Liver (tissue), 9 donors: ENCODE results near the gene OR9G1. TPM values are rescaled to one million over a fixed set of nuclear protein-coding genes. Genes with fewer than 3 reads are reported as not detected.

Experiments used
- DNase-seq: peaks from one replicate; pipeline ENCODE4 v3.0.0-alpha.2; 2017; ENCODE audit warnings: low spot score
- H3K27ac ChIP-seq, 2 donors: one replicate each; pipeline ENCODE4 v1.7.0; 2013; ENCODE audit warnings: inconsistent platforms in 2 of 2, low read length in 2 of 2, control low read depth in 1 of 2, low read depth in 1 of 2, mild to moderate bottlenecking in 1 of 2
- H3K27me3 ChIP-seq, 4 donors: one replicate each; pipeline versions ENCODE4 v1.6.1 to v1.7.0; 2013; ENCODE audit warnings: low read length in 3 of 4, inconsistent platforms in 1 of 4, mild to moderate bottlenecking in 1 of 4, moderate library complexity in 1 of 4; ENCODE audit not compliant: control insufficient read depth in 4 of 4, insufficient read depth in 4 of 4
- H3K36me3 ChIP-seq, 4 donors: one replicate each; pipeline versions ENCODE4 v1.6.1 to v1.7.0; 2013; ENCODE audit warnings: low read length in 3 of 4, mild to moderate bottlenecking in 3 of 4, low read depth in 1 of 4, moderate library complexity in 1 of 4; ENCODE audit not compliant: control insufficient read depth in 4 of 4, insufficient read depth in 3 of 4
- H3K4me1 ChIP-seq, 4 donors: one replicate each; pipeline versions ENCODE4 v1.6.1 to v1.7.0; 2013; ENCODE audit warnings: low read length in 3 of 4, mild to moderate bottlenecking in 3 of 4, moderate library complexity in 1 of 4; ENCODE audit not compliant: control insufficient read depth in 4 of 4, insufficient read depth in 4 of 4
- H3K4me3 ChIP-seq, 3 donors: one replicate each; pipeline versions ENCODE4 v1.6.1 to v1.7.0; 2013; ENCODE audit warnings: low read length in 3 of 3, control low read depth in 1 of 3, low read depth in 1 of 3, mild to moderate bottlenecking in 1 of 3
- H3K9ac ChIP-seq, 2 donors: one replicate each; pipeline ENCODE4 v1.7.0; 2013; ENCODE audit warnings: low read length in 2 of 2, mild to moderate bottlenecking in 2 of 2, moderate library complexity in 2 of 2, control low read depth in 1 of 2, low read depth in 1 of 2
- H3K9me3 ChIP-seq, 4 donors: one replicate each; pipeline versions ENCODE4 v1.6.1 to v1.7.0; 2013; ENCODE audit warnings: low read length in 3 of 4; ENCODE audit not compliant: control insufficient read depth in 4 of 4
- ATF3 ChIP-seq: IDR thresholded peaks from 2 replicates; pipeline ENCODE4 v1.6.1; 2016; ENCODE audit warnings: antibody characterized with exemption
- CTCF ChIP-seq: fragments of 150-350 bp; IDR thresholded peaks from 2 replicates; pipeline ENCODE4 v1.5.1; 2017; ENCODE audit warnings: improper control_type of control experiment, low read depth, low read length; ENCODE audit not compliant: missing input control
- EGR1 ChIP-seq, 2 donors: IDR thresholded peaks; 2 replicates each; pipeline ENCODE4 v1.6.1; 2016 to 2018; ENCODE audit warnings: antibody characterized with exemption in 2 of 2, low read depth in 2 of 2
- FOXA1 ChIP-seq: IDR thresholded peaks from 2 replicates; pipeline ENCODE4 v1.6.1; 2016; ENCODE audit warnings: antibody characterized with exemption
- GABPA ChIP-seq, 2 donors: IDR thresholded peaks in 1 of 2; conservative IDR thresholded peaks in 1 of 2; 2 replicates each; pipeline ENCODE4 v1.6.1; 2016; ENCODE audit warnings: antibody characterized with exemption in 2 of 2, mild to moderate bottlenecking in 1 of 2, moderate library complexity in 1 of 2
- HNF4A ChIP-seq, 2 donors: conservative IDR thresholded peaks; 2 replicates each; pipeline ENCODE4 v1.6.1; 2016; ENCODE audit warnings: antibody characterized with exemption in 2 of 2, mild to moderate bottlenecking in 2 of 2
- HNF4G ChIP-seq: IDR thresholded peaks from 2 replicates; pipeline ENCODE4 v1.6.1; 2016; ENCODE audit warnings: antibody characterized with exemption
- JUND ChIP-seq, 2 donors: IDR thresholded peaks; 2 replicates each; pipeline ENCODE4 v1.6.1; 2016; ENCODE audit warnings: antibody characterized with exemption in 2 of 2
- MAX ChIP-seq: IDR thresholded peaks from 2 replicates; pipeline ENCODE4 v1.6.1; 2016; ENCODE audit warnings: antibody characterized with exemption
- NR2F2 ChIP-seq: IDR thresholded peaks from 2 replicates; pipeline ENCODE4 v1.6.1; 2016; ENCODE audit warnings: antibody characterized with exemption
- RAD21 ChIP-seq, 2 donors: IDR thresholded peaks; 2 replicates each; pipeline ENCODE4 v1.6.1; 2016; ENCODE audit warnings: antibody characterized with exemption in 2 of 2, mild to moderate bottlenecking in 2 of 2
- REST ChIP-seq: IDR thresholded peaks from 2 replicates; pipeline ENCODE4 v1.6.1; 2016; ENCODE audit warnings: antibody characterized with exemption, mild to moderate bottlenecking
- RXRA ChIP-seq, 2 donors: IDR thresholded peaks; 2 replicates each; pipeline ENCODE4 v1.6.1; 2017 to 2018; ENCODE audit warnings: antibody characterized with exemption in 2 of 2, mild to moderate bottlenecking in 1 of 2
- SP1 ChIP-seq: IDR thresholded peaks from 2 replicates; pipeline ENCODE4 v1.6.1; 2018; ENCODE audit warnings: antibody characterized with exemption, mild to moderate bottlenecking
- TAF1 ChIP-seq: conservative IDR thresholded peaks from 2 replicates; pipeline ENCODE4 v1.6.1; 2016; ENCODE audit warnings: antibody characterized with exemption, mild to moderate bottlenecking
- YY1 ChIP-seq: IDR thresholded peaks from 2 replicates; pipeline ENCODE4 v1.6.1; 2016; ENCODE audit warnings: antibody characterized with exemption, mild to moderate bottlenecking
- ZBTB33 ChIP-seq: IDR thresholded peaks from 2 replicates; pipeline ENCODE4 v1.6.1; 2016; ENCODE audit warnings: antibody characterized with exemption
- WGBS: extraction: QIAGEN DNeasy Blood & Tissue Kit; methylation state at CpG from one replicate; pipeline ENCODE4 v1.1.7; 2013; 5-methylcytosine and 5-hydroxymethylcytosine counted together
- polyA plus RNA-seq, 2 donors: library from polyadenylated mRNA; stranded (reverse) in 1 of 2; unstranded in 1 of 2; fragments of 200-250 nt in 1 of 2; fragments of >200 nt in 1 of 2; fragmentation: Nextera tagmentation in 1 of 2; extraction: Ambion mirVana in 1 of 2; gene quantifications; one replicate each; pipeline versions ENCODE4 v1.2.1 to v1.2.3, GENCODE V29; 2013 to 2015
- total RNA-seq, 2 donors: library from RNA; depleted of rRNA; stranded (reverse); fragments of >200 nt; gene quantifications; one replicate each; pipeline ENCODE4 v1.2.3, GENCODE V29; 2014
- donor health status: healthy.
- donor health status: healthy.
- donor health status: healthy.
- donor health status: healthy.
- donor health status: healthy.

OR9G1 gene
- total and polyA plus RNA-seq, 4 donors, result not detected

- TF ChIP-seq CTCF, result no peak
- TF ChIP-seq MAX, result no peak
- no peak for TF ChIP-seq GABPA (IDR thresholded peaks at IDR 0.05 in 1 of 2, conservative IDR thresholded peaks at IDR 0.05 in 1 of 2)
- no peak for TF ChIP-seq ZBTB33
- no peak for TF ChIP-seq ATF3
- TF ChIP-seq SP1, result no peak
- TF ChIP-seq HNF4G, result no peak
- TF ChIP-seq EGR1 (IDR thresholded peaks at IDR 0.05; ENCODE audit: low read depth in 2 of 2), result no peak
- 78% methylated on average over 2 of the region's 2 CpGs for WGBS
- H3K27me3 ChIP-seq, result no peaks in the 10 kb centered on the region
Observed at GRCh38 chr11:56706486-56706885, 7.6 kb downstream of the OR9G1 start.

GRCh38 chr11:56714206-56714605 lies 15.3 kb downstream of the OR9G1 start:
- no peak overlapping the region for H3K4me3 ChIP-seq
- H3K36me3 ChIP-seq, result no peaks in the 10 kb centered on the region
- TF ChIP-seq YY1 (no peak), HNF4A (conservative IDR thresholded peaks at IDR 0.05) (no peak), RAD21 (IDR thresholded peaks at IDR 0.05) (no peak), SP1 (no peak), ZBTB33 (no peak), TAF1 (no peak), RXRA (IDR thresholded peaks at IDR 0.05) (no peak), JUND (IDR thresholded peaks at IDR 0.05) (no peak), FOXA1 (no peak), HNF4G (no peak), REST (no peak), NR2F2 (no peak), CTCF (no peak), EGR1 (IDR thresholded peaks at IDR 0.05; ENCODE audit: low read depth in 2 of 2) (no peak), GABPA (IDR thresholded peaks at IDR 0.05 in 1 of 2, conservative IDR thresholded peaks at IDR 0.05 in 1 of 2) (no peak)
- H3K9ac ChIP-seq, result no peak overlapping the region
- no peaks in the 10 kb centered on the region for H3K9me3 ChIP-seq
- H3K4me1 ChIP-seq, result no peaks in the 10 kb centered on the region
- H3K27me3 ChIP-seq, result no peaks in the 10 kb centered on the region
- 56% methylated on average over 2 of the region's 2 CpGs for WGBS
- DNase-seq, result no peak
- no peak overlapping the region for H3K27ac ChIP-seq

More at GRCh38 chr11:56706486-56706885, 7.6 kb downstream of the OR9G1 start:
- Histone ChIP-seq H3K27ac (no peak overlapping the region), H3K9ac (no peak overlapping the region), H3K9me3 (no peaks in the 10 kb centered on the region), H3K4me1 (no peaks in the 10 kb centered on the region), H3K36me3 (no peaks in the 10 kb centered on the region), H3K4me3 (no peak overlapping the region)
- DNase-seq, result no peak
